GM23338 (cell line): ENCODE results near the gene MYOM1. TPM values are rescaled to one million over a fixed set of nuclear protein-coding genes. Genes with fewer than 3 reads are reported as not detected.
"Not testable (repeated sequence)": the region's sequence is repeated elsewhere in the genome, so short reads cannot be mapped to it uniquely, and the experiment has no call there.

Experiments
- ATAC-seq: fragments of 200-7000 bp; cut with Tn5 transposase; 3 replicates; pipeline ENCODE4 v1.9.1; 2020
- DNase-seq: peaks from one replicate; pipeline ENCODE4 v3.0.0-alpha.2; 2015; ENCODE audit warnings: low spot score
- H2AFZ ChIP-seq: fragments of 200-600 bp; sonication (generic); 2 replicates; pipeline ENCODE4 v1.8.0; 2016; ENCODE audit warnings: antibody characterized with exemption, mild to moderate bottlenecking, moderate library complexity
- H3F3A ChIP-seq: fragments of 200-600 bp; sonication (generic); replicated peaks from 2 replicates; pipeline ENCODE4 v1.8.0; 2017; ENCODE audit warnings: antibody characterized with exemption, mixed run types, low read depth
- H3K27ac ChIP-seq: fragments of 200-600 bp; sonication (generic); 2 replicates; pipeline ENCODE4 v1.6.1; 2016; ENCODE audit warnings: low read depth
- H3K27me3 ChIP-seq: fragments of 200-600 bp; sonication (generic); 2 replicates; pipeline ENCODE4 v1.8.0; 2016; ENCODE audit warnings: mild to moderate bottlenecking, mixed run types, moderate library complexity; ENCODE audit not compliant: insufficient read depth
- H3K36me3 ChIP-seq: fragments of 200-600 bp; sonication (generic); 2 replicates; pipeline ENCODE4 v1.8.0; 2016; ENCODE audit warnings: mild to moderate bottlenecking; ENCODE audit not compliant: insufficient read depth
- H3K4me1 ChIP-seq: fragments of 200-600 bp; sonication (generic); 2 replicates; pipeline ENCODE4 v1.8.0; 2016; ENCODE audit warnings: mild to moderate bottlenecking, moderate library complexity; ENCODE audit not compliant: insufficient read depth
- H3K4me2 ChIP-seq: fragments of 200-600 bp; sonication (generic); 2 replicates; pipeline ENCODE4 v1.7.1; 2017; ENCODE audit warnings: mixed run types
- H3K4me3 ChIP-seq: fragments of 200-600 bp; sonication (generic); 2 replicates; pipeline ENCODE4 v1.6.1; 2016; ENCODE audit warnings: mixed run types
- H3K79me2 ChIP-seq: fragments of 200-600 bp; sonication (generic); replicated peaks from 2 replicates; pipeline ENCODE4 v1.8.0; 2017; ENCODE audit warnings: mild to moderate bottlenecking; ENCODE audit not compliant: insufficient read depth
- H3K9me2 ChIP-seq: fragments of 200-600 bp; sonication (generic); 2 replicates; pipeline ENCODE4 v1.8.0; 2017; ENCODE audit not compliant: insufficient read depth
- H4K20me1 ChIP-seq: fragments of 200-600 bp; sonication (generic); replicated peaks from 2 replicates; pipeline ENCODE4 v1.8.0; 2017; ENCODE audit warnings: mild to moderate bottlenecking; ENCODE audit not compliant: insufficient read depth
- H3K27ac Mint-ChIP-seq: 2 replicates; pipeline ENCODE4 v1.8.0; 2020; ENCODE audit warnings: inconsistent platforms, mild to moderate bottlenecking, moderate library complexity, mixed read lengths
- H3K27me3 Mint-ChIP-seq: 3 replicates; pipeline ENCODE4 v1.8.0; 2022; ENCODE audit warnings: low read depth, mild to moderate bottlenecking, moderate library complexity, mixed read lengths, inconsistent platforms; ENCODE audit not compliant: insufficient read depth, poor library complexity
- H3K36me3 Mint-ChIP-seq: 3 replicates; pipeline ENCODE4 v1.8.0; 2021; ENCODE audit warnings: low read depth, mild to moderate bottlenecking, inconsistent platforms, moderate library complexity, mixed read lengths
- H3K4me1 Mint-ChIP-seq: 3 replicates; pipeline ENCODE4 v1.8.0; 2020; ENCODE audit warnings: mild to moderate bottlenecking, inconsistent platforms, mixed read lengths
- H3K4me3 Mint-ChIP-seq: 3 replicates; pipeline ENCODE4 v1.8.0; 2021; ENCODE audit warnings: moderate library complexity, mild to moderate bottlenecking, inconsistent platforms, mixed read lengths
- H3K9me3 Mint-ChIP-seq: 3 replicates; pipeline ENCODE4 v1.8.0; 2020; ENCODE audit warnings: moderate library complexity, mild to moderate bottlenecking, inconsistent platforms, mixed read lengths
- CREB1 ChIP-seq: fragments of 250-450 bp; sonication (Bioruptor Pico); IDR thresholded peaks from 2 replicates; pipeline ENCODE4 v1.5.0; 2020; ENCODE audit warnings: low read depth, mild to moderate bottlenecking, moderate library complexity
- EZH2phosphoT487 ChIP-seq: fragments of 200-600 bp; sonication (generic); IDR thresholded peaks from one replicate; pipeline ENCODE4 v1.8.1; 2018; ENCODE audit warnings: antibody characterized with exemption; ENCODE audit not compliant: unreplicated experiment
- NANOG ChIP-seq: IDR thresholded peaks from 2 replicates; pipeline ENCODE4 v1.6.1; 2016; ENCODE audit warnings: antibody characterized with exemption, borderline replicate concordance
- polyA plus RNA-seq: library from polyadenylated mRNA; unstranded; fragments of >200 nt; fragmentation: Nextera tagmentation; extraction: Ambion mirVana; gene quantifications from 2 replicates; pipeline ENCODE4 v1.2.1, GENCODE V29; 2016
- total RNA-seq: library from RNA; depleted of rRNA; stranded (reverse); fragments of >200 nt; shearing (Covaris generic); gene quantifications from 2 replicates; pipeline ENCODE4 v1.2.3, GENCODE V29; 2014
- TF ChIP-seq, protein P1 (sequence below), 2 experiments: fragments of 200-600 bp in 1 of 2; sonication (generic) in 1 of 2; conservative IDR thresholded peaks; 2 replicates each; pipeline versions ENCODE4 v1.5.1 to v1.6.1; 2016 to 2017; ENCODE audit warnings: antibody characterized with exemption in 2 of 2, low read depth in 2 of 2, mild to moderate bottlenecking in 2 of 2, moderate library complexity in 1 of 2
- TF ChIP-seq, protein P2 (sequence below): IDR thresholded peaks from 2 replicates; pipeline ENCODE4 v1.6.1; 2016; ENCODE audit warnings: antibody characterized with exemption
- TF ChIP-seq, protein P3 (sequence below): fragments of 250-450 bp; sonication (Bioruptor Pico); IDR thresholded peaks from 2 replicates; pipeline ENCODE4 v1.5.0; 2020; ENCODE audit warnings: mild to moderate bottlenecking, moderate library complexity

The MYOM1 gene
- total and polyA plus RNA-seq, 2 experiments from 2014 or later = 0.27 to 0.38 TPM

DNA sequence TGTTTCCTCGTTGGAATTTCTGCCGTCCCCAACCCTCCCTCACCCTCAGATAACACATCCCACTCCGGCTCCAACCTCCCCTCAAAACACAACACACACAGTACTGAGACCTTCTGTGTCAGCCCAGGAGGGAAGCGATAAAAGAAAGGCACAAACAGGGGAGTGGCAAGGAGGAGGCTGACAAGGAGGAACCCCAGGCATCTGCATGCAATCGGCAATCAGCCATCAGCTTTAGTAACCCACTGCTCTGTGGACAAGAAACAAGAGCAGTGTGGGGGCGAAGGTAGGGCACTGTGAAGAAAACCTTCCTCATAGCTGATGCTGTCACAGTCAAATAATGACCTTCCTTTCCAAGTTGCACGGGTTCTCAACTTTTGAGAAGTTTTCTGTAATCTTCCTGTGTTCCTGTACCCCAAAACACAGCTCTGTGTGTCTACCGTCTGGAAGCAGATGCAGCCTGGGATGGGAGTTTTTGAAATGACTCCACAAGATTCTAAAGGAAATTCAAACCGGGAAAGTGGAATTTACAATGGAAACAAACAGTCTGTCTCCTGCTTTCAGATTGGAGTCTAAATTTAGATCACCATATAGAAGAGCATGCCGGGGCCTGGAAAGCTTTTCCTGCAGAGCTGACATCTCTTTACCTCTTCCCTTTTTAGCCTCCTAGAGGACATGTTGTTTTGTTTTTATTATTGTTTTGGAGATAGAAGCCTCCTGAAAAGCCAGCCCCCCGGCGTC is 190.4 kb downstream of the MYOM1 start:
- ATAC-seq = peak; percentile 34; the same call in 2 of the 3 replicates
- H4K20me1 ChIP-seq = no peaks in the 10 kb centered on the region
- H2AFZ ChIP-seq = peak overlapping the region; percentile 85
- no peaks in the 10 kb centered on the region for H3K36me3 Mint-ChIP-seq
- H3K27me3 ChIP-seq = no peaks in the 10 kb centered on the region
- no peaks in the 10 kb centered on the region for H3K4me1 ChIP-seq
- H3K9me3 Mint-ChIP-seq = no peaks in the 10 kb centered on the region
- no peak overlapping the region for H3K27ac ChIP-seq
- H3K9me2 ChIP-seq = no peaks in the 10 kb centered on the region
- no peak overlapping the region; the same call in 1 of the 2 replicates for H3K27ac Mint-ChIP-seq
- H3K4me1 Mint-ChIP-seq = peaks cover 16% of the 10 kb centered on the region
- no peak overlapping the region for H3K4me3 ChIP-seq
- TF ChIP-seq, protein P1, sequence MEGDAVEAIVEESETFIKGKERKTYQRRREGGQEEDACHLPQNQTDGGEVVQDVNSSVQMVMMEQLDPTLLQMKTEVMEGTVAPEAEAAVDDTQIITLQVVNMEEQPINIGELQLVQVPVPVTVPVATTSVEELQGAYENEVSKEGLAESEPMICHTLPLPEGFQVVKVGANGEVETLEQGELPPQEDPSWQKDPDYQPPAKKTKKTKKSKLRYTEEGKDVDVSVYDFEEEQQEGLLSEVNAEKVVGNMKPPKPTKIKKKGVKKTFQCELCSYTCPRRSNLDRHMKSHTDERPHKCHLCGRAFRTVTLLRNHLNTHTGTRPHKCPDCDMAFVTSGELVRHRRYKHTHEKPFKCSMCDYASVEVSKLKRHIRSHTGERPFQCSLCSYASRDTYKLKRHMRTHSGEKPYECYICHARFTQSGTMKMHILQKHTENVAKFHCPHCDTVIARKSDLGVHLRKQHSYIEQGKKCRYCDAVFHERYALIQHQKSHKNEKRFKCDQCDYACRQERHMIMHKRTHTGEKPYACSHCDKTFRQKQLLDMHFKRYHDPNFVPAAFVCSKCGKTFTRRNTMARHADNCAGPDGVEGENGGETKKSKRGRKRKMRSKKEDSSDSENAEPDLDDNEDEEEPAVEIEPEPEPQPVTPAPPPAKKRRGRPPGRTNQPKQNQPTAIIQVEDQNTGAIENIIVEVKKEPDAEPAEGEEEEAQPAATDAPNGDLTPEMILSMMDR (conservative IDR thresholded peaks at IDR 0.05; ENCODE audit: low read depth in 2 of 2) = no peak
- TF ChIP-seq, protein P2, sequence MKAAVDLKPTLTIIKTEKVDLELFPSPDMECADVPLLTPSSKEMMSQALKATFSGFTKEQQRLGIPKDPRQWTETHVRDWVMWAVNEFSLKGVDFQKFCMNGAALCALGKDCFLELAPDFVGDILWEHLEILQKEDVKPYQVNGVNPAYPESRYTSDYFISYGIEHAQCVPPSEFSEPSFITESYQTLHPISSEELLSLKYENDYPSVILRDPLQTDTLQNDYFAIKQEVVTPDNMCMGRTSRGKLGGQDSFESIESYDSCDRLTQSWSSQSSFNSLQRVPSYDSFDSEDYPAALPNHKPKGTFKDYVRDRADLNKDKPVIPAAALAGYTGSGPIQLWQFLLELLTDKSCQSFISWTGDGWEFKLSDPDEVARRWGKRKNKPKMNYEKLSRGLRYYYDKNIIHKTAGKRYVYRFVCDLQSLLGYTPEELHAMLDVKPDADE = no peak
- no peak for TF ChIP-seq NANOG
- no peak for TF ChIP-seq CREB1
- TF ChIP-seq, protein P3, sequence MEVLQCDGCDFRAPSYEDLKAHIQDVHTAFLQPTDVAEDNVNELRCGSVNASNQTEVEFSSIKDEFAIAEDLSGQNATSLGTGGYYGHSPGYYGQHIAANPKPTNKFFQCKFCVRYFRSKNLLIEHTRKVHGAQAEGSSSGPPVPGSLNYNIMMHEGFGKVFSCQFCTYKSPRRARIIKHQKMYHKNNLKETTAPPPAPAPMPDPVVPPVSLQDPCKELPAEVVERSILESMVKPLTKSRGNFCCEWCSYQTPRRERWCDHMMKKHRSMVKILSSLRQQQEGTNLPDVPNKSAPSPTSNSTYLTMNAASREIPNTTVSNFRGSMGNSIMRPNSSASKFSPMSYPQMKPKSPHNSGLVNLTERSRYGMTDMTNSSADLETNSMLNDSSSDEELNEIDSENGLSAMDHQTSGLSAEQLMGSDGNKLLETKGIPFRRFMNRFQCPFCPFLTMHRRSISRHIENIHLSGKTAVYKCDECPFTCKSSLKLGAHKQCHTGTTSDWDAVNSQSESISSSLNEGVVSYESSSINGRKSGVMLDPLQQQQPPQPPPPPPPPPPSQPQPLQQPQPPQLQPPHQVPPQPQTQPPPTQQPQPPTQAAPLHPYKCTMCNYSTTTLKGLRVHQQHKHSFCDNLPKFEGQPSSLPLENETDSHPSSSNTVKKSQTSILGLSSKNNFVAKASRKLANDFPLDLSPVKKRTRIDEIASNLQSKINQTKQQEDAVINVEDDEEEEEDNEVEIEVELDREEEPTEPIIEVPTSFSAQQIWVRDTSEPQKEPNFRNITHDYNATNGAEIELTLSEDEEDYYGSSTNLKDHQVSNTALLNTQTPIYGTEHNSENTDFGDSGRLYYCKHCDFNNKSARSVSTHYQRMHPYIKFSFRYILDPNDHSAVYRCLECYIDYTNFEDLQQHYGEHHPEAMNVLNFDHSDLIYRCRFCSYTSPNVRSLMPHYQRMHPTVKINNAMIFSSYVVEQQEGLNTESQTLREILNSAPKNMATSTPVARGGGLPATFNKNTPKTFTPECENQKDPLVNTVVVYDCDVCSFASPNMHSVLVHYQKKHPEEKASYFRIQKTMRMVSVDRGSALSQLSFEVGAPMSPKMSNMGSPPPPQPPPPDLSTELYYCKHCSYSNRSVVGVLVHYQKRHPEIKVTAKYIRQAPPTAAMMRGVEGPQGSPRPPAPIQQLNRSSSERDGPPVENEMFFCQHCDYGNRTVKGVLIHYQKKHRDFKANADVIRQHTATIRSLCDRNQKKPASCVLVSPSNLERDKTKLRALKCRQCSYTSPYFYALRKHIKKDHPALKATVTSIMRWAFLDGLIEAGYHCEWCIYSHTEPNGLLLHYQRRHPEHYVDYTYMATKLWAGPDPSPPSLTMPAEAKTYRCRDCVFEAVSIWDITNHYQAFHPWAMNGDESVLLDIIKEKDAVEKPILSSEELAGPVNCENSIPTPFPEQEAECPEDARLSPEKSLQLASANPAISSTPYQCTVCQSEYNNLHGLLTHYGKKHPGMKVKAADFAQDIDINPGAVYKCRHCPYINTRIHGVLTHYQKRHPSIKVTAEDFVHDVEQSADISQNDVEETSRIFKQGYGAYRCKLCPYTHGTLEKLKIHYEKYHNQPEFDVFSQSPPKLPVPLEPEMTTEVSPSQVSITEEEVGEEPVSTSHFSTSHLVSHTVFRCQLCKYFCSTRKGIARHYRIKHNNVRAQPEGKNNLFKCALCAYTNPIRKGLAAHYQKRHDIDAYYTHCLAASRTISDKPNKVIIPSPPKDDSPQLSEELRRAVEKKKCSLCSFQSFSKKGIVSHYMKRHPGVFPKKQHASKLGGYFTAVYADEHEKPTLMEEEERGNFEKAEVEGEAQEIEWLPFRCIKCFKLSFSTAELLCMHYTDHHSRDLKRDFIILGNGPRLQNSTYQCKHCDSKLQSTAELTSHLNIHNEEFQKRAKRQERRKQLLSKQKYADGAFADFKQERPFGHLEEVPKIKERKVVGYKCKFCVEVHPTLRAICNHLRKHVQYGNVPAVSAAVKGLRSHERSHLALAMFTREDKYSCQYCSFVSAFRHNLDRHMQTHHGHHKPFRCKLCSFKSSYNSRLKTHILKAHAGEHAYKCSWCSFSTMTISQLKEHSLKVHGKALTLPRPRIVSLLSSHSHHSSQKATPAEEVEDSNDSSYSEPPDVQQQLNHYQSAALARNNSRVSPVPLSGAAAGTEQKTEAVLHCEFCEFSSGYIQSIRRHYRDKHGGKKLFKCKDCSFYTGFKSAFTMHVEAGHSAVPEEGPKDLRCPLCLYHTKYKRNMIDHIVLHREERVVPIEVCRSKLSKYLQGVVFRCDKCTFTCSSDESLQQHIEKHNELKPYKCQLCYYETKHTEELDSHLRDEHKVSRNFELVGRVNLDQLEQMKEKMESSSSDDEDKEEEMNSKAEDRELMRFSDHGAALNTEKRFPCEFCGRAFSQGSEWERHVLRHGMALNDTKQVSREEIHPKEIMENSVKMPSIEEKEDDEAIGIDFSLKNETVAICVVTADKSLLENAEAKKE = no peak
- TF ChIP-seq EZH2phosphoT487 = no peak
- no peak overlapping the region for H3K4me2 ChIP-seq
- H3K4me3 Mint-ChIP-seq = no peak overlapping the region
- peaks cover 2% of the 10 kb centered on the region for H3K27me3 Mint-ChIP-seq
- no peaks in the 10 kb centered on the region for H3K36me3 ChIP-seq
- no peaks in the 10 kb centered on the region for H3K79me2 ChIP-seq
- no peaks in the 10 kb centered on the region for H3F3A ChIP-seq
- no peak for DNase-seq

DNA sequence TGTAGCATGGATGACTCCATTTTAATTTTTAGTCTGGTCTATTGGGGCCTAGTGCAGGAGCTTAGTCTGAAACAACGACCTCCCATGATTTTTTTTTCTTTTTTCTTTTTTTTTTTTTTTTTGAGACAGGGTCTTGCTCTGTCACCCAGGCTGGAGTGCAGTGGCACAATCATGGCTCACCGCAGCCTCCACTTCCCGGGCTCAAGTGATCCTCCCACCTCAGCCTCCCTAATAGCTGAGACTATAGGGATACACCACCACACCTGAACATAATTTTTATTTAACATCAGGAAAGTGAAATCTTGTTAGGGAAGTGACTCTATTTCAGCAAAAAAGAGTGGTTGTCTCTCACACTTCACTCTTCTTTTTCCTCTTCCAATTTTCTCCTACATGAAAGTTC is 191.7 kb downstream of the MYOM1 start:
- H3K9me2 ChIP-seq, H3K27ac Mint-ChIP-seq, H3K4me1 ChIP-seq, H3K36me3 ChIP-seq, DNase-seq, H3K36me3 Mint-ChIP-seq, H3K79me2 ChIP-seq, H3K9me3 Mint-ChIP-seq, H3K4me2 ChIP-seq, H4K20me1 ChIP-seq, H3F3A ChIP-seq, ATAC-seq, H3K4me3 ChIP-seq, H3K4me3 Mint-ChIP-seq, H3K27me3 ChIP-seq, H3K27ac ChIP-seq, H3K27me3 Mint-ChIP-seq: not testable (repeated sequence)
- H3K4me1 Mint-ChIP-seq = peaks cover 16% of the 10 kb centered on the region
- H2AFZ ChIP-seq = peak overlapping the region; percentile 75
